HG02943 (cell line): Measurements from ENCODE around the gene MVP.
"Not testable (repeated sequence)": the region's sequence is repeated elsewhere in the genome, so short reads cannot be mapped to it uniquely, and the experiment has no call there.

Experiments used
- ATAC-seq: cut with Tn5 transposase; IDR thresholded peaks from one replicate; pipeline ENCODE4 v1.9.1; 2021; ENCODE audit warnings: mild to moderate bottlenecking, low read depth, moderate library complexity; ENCODE audit not compliant: unreplicated experiment

Gene MVP

GRCh38 chr16:29868396-29869009, 48.2 kb downstream of the MVP start:
- no peak for ATAC-seq

- ATAC-seq = not testable (repeated sequence)
Measured at GRCh38 chr16:29869067-29869466, 48.8 kb downstream of the MVP start.

- ATAC-seq = no peak
Measured at GRCh38 chr16:29871822-29872546, 51.7 kb downstream of the MVP start.

- ATAC-seq = no peak
Measured at GRCh38 chr16:29873319-29873718, 53.1 kb downstream of the MVP start.

GRCh38 chr16:29875206-29875605, 54.9 kb downstream of the MVP start:
- ATAC-seq = no peak

GRCh38 chr16:29876217-29876593, 55.9 kb downstream of the MVP start:
- ATAC-seq = no peak

- no peak for ATAC-seq
Measured at GRCh38 chr16:29876594-29877249, 56.5 kb downstream of the MVP start.

- ATAC-seq = no peak
Measured at GRCh38 chr16:29877266-29877961, 57.2 kb downstream of the MVP start.

- no peak for ATAC-seq
Measured at GRCh38 chr16:29878172-29878571, 57.9 kb downstream of the MVP start.

GRCh38 chr16:29881050-29881449, 60.8 kb downstream of the MVP start:
- ATAC-seq = no peak

- ATAC-seq = no peak
Measured at GRCh38 chr16:29883987-29884386, 63.7 kb downstream of the MVP start.

GRCh38 chr16:29889372-29889771, 69.1 kb downstream of the MVP start:
- ATAC-seq = not testable (repeated sequence)

GRCh38 chr16:29891525-29892457, 71.5 kb downstream of the MVP start:
- ATAC-seq = no peak

GRCh38 chr16:29892458-29892813, 72.2 kb downstream of the MVP start:
- ATAC-seq = no peak

- ATAC-seq = no peak
Measured at GRCh38 chr16:29893553-29893952, 73.3 kb downstream of the MVP start.

- no peak for ATAC-seq
Measured at GRCh38 chr16:29894352-29894751, 74.1 kb downstream of the MVP start.

- ATAC-seq = no peak
Measured at GRCh38 chr16:29896841-29897240, 76.6 kb downstream of the MVP start.

- no peak for ATAC-seq
Measured at GRCh38 chr16:29897333-29897732, 77.1 kb downstream of the MVP start.
